ENCODE results near the gene GAS2L3.

GAS2L3 gene

GRCh38 chr12:100661300-100661951 lies 87.9 kb downstream of the GAS2L3 start:
- DNase-seq = no peak

DNA sequence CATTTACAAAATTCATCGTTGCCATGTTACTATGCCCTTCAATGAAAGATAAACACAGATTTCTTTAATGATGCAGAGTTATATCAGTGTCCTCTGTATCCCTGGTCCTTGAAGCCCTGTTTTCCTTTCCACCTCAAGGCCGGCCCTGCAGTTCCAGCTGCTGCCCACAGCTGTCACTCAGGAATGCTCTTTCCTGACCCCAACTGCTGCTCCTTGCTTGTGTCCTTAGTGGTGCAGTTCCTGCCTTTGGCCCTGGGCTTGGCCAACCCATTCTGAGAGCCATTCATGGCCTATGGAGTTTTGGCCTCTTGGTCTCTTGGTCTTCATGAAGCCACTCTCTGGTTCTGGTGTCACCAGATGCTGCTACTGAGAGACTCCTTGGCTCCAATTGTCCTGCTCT lies 93.1 kb downstream of the GAS2L3 start:
- no peak for DNase-seq

- peak; percentile 72 to 87 for DNase-seq
These were observed 95.6 kb downstream of the GAS2L3 start for GRCh38 chr12:100668945-100669536.

GRCh38 chr12:100669922-100670321 lies 96.4 kb downstream of the GAS2L3 start:
- no peak for DNase-seq

- no peak for DNase-seq
These were observed 98.1 kb downstream of the GAS2L3 start for GRCh38 chr12:100671396-100672074.

GRCh38 chr12:100672075-100672592 lies 98.7 kb downstream of the GAS2L3 start:
- peak in 1 of 2 experiments; percentile 36 for DNase-seq

GRCh38 chr12:100674036-100674888 lies 100.8 kb downstream of the GAS2L3 start:
- no peak for DNase-seq
